Amniotic stem cell (primary cell): ENCODE results near the gene SLC38A8.
A peak's percentile ranks its signal among the peaks of the same experiment; 100 is the strongest.

ENCODE experiments used
- DNase-seq: peaks from one replicate; lab custom pipeline; 2025; lab: John Stamatoyannopoulos, UW

Gene SLC38A8

DNA sequence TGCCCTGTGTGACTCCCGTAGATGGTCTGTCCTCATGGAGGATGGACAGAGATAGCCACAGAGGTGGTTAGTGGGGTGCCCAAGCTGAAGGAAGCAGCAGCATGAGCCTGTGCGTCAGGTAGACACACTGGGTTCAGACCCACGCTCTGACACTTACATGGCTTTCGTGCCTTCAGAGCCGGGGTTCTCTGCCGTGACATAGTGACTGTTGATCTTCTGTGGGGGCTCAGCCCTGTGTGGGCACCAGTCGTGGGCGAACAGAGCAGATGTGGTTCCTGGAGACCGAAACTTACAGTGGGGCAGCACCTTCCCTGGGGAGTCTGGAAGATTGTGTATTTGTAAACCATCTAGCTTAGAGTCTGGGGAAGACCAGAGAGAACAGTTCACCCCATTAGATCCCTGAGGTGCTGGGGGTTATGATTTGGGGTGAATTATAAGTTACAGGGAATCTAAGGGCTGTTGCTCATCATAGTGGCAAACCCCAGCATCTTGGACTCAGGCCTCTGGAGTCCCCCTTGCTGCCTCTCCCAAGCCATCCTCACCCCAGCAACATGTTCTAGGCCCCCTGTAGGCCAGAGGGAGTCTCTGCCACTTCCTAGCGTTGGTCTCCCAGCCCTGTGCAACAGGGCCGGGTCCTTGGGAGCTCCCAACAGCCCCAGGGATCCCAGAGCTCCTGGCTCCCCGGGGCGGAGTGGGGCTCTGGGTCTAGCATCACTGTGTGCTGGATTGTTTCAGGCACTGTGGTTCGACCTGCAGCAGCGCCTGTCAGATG, 45.9 kb downstream of the SLC38A8 start:
- DNase-seq: no peak

DNA sequence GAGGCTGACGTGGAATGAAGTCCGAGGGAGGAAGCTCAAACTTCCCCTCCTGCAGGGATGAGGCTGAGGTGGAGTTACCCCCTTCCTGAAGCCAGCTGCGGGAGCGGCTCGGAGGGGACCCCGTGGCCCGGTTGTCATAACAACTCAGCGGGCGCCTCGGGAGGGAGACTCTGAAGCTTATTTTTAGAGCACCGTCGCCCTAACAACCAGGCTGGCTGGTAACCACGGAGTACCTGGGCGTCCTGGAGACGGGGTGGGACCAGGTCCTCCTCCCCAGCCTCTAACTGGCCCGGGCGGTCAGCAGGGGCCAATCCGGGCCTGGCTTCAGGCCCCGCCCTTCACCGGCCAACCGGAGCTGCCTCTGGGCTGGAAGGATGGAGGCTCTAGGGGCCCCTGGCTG, 46.8 kb downstream of the SLC38A8 start:
- no peak for DNase-seq

DNA sequence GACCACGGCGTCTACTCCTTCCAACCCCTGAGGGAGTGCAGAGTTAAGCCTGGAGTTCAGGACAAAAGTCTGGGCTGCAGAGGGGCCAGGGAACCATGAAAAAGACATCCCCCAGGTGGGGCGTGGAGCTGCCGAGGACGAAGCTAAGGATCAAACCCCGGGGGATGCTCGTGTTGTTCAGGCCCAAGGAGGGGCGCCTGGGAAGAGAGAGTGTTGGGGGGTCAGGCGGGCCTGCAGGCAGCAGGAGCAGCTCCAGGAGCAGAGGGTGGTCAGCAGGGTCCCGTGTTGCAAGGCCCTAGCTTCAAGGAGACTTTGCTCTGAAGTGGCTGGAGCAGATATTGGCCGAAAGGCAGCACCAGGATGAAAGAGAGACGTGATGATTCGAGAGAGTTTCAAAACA, 47.9 kb downstream of the SLC38A8 start:
- no peak for DNase-seq

- peak; percentile 4 for DNase-seq
Observed at GRCh38 chr16:83994087-83994486, 48.5 kb downstream of the SLC38A8 start.

DNA sequence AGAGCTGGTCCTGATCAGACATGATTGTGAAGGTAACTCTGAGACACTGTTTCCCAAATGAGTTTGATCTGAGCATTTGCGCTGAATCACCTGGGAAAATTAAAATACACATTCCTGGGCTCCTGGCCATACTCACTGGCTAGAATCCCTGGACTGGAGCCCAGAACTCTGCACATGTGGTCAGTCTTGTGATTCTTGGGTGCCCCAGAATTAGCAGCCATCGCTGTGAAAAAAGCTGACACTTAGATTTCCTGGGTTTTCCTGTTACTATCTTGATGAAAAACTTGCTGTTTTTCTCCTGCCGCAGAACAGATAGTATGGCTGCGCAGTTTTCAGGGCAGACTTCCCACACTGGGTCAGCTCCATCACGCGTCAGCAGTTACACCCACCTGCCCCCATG, 50.0 kb downstream of the SLC38A8 start:
- DNase-seq: no peak

GRCh38 chr16:83990492-83990891, 52.1 kb downstream of the SLC38A8 start:
- no peak for DNase-seq

DNA sequence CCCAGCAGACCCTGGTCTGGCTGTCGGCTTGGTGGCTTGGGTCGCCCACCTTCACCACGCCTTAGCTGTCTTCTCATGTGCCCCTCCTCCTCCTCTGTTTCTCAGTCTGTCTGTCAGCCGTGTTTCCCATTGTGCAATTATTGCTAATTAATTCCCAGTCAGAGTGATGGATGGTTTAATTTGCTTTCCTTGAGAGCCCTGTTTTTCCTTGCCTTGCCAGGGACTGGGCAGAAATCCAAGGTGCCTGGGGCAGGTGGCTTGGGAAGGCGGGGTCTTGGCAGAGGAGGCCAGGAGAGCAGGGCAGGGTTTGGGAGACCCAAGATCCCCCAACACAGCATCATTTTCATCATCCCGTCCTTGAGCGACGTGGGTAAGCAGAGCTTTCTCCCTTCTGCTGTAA, 53.3 kb downstream of the SLC38A8 start:
- DNase-seq: no peak

DNA sequence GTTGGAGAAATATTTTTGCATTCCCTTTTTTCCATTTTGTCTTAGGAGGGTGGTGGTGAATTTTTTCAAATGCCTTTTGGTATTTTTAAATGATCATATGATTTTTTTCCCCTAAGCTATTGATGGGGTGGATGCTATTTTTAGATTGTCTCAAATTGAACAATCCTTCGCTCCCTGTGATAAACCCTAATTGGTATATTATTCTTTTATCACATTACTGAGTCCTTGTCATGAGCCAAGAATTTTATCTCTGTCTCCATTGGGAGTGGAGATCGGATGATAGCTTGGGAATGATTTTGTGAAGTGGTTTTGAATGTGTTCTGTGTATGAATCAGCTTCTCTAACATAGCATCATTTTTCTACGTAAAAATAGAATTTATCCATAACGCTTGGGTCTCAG, 59.1 kb downstream of the SLC38A8 start:
- no peak for DNase-seq

- DNase-seq: no peak
Observed at GRCh38 chr16:83981799-83982198, 60.8 kb downstream of the SLC38A8 start.

DNA sequence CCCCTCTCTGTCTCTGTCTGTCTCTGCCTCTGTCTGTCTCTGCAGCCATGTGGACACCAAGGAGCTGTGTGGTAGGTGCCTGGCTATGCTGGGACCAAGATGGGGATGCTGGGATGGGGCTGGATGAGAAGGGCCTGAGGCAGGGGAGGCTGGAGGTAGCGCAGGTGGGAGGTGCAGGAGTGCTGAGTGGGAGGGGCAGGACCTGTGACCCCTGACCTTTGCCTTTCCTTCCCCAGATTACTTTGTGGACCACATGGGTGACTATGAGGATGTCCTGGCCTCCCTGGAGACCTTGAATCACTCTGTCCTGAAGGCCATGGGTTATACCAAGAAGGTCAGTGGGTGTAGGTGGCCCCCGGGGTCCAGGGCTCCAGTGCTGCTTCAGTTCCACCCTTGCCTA, 61.8 kb downstream of the SLC38A8 start:
- no peak for DNase-seq

DNA sequence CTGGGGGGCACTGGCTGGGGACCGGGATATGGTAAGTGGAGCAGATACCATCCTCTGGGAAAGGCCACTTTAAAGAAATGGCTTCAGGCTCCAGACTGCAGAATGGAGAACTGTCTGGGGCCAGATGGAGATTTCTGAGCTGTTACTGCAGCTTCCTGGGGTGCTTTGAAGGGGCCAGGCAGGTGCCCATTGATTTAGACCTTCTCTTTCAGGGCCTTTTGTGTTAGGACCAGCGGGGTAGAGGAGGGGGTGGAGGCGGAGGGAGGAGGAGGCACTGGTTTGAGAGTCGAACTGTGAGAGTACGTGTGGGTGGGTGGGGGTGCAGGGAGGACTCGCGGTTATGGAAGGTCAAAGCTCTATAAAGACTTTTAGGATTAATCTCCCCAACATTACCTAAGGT, 63.2 kb downstream of the SLC38A8 start:
- DNase-seq: no peak

- no peak for DNase-seq
Observed at GRCh38 chr16:83978401-83978904, 64.1 kb downstream of the SLC38A8 start.

GRCh38 chr16:83977056-83977815, 65.4 kb downstream of the SLC38A8 start:
- no peak for DNase-seq

GRCh38 chr16:83975590-83976260, 66.9 kb downstream of the SLC38A8 start:
- no peak for DNase-seq

- no peak for DNase-seq
Observed at GRCh38 chr16:83974475-83974874, 68.1 kb downstream of the SLC38A8 start.

DNA sequence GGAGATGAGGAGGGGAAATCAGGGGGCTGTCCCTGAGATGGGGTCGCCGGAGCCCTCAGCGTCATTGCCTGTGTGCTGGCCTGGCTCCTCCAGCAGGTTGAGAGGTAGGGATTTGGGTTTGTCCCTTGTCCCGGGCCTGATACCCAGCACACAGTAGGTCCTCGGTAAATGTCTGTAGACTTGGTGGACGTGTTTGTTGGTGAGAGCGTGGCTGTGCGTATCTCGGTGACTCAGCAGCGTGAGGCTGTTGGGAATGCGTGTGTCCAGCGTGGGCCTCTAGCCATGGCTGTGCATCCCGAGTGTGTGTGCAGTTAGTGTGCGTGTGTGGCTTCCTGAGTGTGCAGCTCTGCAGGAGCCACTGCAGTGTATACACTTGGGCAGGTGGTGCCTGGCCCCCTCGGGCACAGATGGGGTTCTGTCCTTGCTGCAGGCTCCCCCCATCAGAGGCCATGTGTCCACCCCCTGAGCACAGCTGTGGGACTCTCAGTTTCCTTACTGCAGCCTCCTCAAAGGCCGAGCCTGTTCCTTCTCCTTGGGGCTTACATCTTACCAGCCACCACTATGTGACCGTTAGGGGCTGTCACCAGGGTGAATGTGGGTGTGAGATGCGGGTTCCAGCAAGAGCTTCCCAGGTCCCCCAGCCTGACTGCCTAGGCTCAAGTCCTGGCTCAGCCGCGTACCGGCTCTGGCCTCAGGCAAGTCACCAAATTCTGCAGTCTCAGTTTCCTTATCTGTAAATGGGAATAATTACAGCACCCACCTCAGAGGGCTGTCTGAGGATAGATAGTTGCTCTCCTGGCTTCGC, 68.8 kb downstream of the SLC38A8 start:
- DNase-seq: no peak

DNA sequence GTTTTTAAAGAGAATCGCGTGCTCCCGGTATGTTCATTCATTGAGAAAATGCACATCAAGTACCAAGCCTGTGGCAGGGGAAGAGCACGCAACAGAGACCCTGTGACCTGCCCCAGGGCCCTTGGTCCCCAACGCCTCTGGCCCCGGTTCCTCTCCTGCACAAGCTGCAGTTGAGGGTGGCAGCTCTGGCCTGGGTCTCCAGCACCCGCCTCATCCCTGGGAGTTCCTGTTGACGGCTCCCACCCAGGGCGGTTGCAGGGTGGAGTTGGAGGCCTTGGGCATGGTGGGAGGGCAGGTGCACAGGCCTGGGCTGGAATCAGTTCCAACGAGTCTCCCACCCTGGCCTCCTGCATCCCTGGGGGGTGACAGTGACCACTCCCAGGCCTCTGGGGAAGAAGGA, 69.5 kb downstream of the SLC38A8 start:
- DNase-seq: no peak

DNA sequence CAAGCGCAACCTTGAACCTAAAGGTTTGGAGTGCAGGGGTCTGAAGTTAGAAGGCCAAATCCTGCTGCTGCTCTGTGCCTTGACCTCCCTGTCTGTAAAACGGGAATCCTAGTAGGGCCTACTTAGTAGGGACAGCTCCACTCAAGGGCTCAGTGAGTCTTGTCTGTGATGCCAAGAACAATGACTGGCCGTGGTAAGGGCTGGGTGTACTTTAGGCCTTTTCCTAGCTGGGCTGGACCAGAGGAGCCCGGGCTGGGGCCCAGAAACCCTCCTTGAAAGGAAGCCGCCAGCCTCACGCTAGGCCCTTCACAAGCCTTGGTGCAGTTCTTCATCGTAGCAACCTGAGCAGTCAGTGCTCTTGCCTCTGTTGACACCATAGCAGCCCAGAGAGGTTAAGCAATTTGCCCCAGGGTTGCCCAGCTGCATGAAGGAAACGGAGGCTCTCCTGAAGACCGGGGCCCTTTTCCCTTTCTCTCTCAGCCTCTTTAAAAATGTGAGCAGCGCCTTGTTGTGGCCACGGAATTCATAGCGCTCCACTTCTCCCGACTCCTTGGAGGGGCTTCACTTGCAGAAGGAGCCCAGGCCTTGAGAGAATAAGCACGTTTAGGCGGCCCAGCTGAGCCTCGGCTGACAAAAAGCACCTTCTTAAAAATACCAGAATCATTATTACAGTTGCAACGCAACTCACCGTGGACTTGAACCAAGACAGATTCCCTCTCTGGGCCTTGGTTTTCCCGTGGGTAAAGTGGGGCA, 70.2 kb downstream of the SLC38A8 start:
- no peak for DNase-seq

DNA sequence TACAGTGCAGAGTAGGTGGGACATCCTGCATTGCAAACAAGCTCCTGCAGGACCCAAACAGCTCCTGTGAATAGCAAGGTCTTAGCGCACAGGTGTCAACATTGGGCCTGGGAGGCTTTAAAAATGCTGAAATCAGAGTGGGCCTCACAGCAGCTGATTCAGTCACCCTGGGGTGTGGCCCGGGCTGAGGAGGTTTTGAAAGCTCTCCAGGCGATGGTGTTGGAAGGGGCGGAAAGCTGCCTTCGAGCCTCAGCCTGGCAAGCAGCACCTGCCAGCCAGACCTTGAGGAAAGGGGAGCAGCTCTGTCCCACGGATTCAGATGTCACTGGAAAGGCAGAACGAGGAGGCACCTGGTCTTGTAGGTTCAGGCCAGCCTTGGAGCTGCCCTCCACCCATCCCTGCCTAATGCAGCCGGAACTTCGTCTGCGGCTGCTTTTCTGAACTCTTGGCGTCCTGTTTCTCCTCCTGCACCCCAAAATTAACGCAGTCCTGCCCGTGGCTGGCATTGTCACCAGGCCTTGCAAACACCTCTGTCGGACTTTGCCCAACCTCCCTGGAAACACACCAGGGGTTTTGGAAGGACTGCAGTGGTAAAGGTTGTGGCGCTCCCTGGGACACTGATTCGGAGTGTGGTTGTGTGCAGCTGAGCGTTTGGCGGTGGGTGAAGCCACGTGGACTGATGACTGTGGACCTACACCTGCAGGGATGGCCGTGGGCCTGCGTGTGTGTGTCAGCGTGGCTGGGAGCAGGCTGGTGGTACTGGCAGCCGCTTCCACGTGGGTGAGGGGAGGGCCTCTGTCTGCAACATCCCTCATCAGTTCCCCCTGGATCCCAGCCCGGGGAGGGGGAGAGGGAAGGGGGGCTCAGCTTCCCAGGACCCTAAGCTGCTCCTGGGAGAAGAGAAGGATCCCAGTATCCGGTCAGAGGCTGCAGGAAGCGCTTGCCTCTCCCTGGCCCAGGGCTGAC, 71.1 kb downstream of the SLC38A8 start:
- no peak for DNase-seq

- no peak for DNase-seq
Observed at GRCh38 chr16:83970430-83970815, 72.2 kb downstream of the SLC38A8 start.
